ENCODE results near the gene SREBF1. TPM values are rescaled to one million over a fixed set of nuclear protein-coding genes. Genes with fewer than 3 reads are reported as not detected.

The SREBF1 gene
- total RNA-seq, 1 experiment from 2014 or later, result 230 TPM

DNA sequence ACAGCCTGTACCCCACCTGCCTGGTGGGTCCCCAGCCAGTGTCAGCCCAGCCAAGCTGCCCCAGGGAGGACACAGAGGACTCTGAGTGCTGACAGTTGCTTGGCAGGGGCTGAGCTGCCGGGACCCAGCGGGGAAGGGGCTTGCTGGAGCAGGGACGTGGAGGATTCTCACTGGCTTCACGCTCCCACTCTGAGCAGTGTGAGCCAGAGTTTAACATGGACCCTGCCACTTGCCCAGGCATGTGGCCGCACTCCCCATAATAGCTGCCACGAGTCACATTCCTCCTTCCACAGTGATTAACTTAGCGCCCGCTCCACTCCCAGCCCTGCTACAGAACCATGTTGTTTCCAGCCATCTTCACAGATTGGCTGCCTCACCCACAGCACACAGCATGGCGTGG is 31.2 kb downstream of the SREBF1 start:
- no TSS peak for BruUV-seq (replicated peaks)
- POLR2A ChIA-PET, result no interaction called here
- Histone ChIP-seq H3K4me3 (ENCODE audit: low read depth in 2 of 2, low read length in 2 of 2) (no peak overlapping the region), H3K27me3 (ENCODE audit: control insufficient read depth, insufficient read depth, low read length) (no peaks in the 10 kb centered on the region), H3K27ac (ENCODE audit: low read length) (no peak overlapping the region), H3K36me3 (ENCODE audit: control insufficient read depth, insufficient read depth, low read length) (no peaks in the 10 kb centered on the region; the same call in 1 of the 2 replicates), H3K4me1 (ENCODE audit: control insufficient read depth, insufficient read depth, low read length) (peaks cover 30% of the 10 kb centered on the region), H3K9me3 (ENCODE audit: control insufficient read depth, insufficient read depth, low read depth, low read length) (no peaks in the 10 kb centered on the region)
- intact Hi-C loops (cut with micrococcal nuclease; ENCODE audit: unreplicated experiment) (no loop called here), in situ Hi-C loops (cut with HindIII; ENCODE audit: low pct_unique_long_range_greater_than_20kb, low sequenced_read_pairs) (no loop called here)
- TF ChIP-seq, protein P1, sequence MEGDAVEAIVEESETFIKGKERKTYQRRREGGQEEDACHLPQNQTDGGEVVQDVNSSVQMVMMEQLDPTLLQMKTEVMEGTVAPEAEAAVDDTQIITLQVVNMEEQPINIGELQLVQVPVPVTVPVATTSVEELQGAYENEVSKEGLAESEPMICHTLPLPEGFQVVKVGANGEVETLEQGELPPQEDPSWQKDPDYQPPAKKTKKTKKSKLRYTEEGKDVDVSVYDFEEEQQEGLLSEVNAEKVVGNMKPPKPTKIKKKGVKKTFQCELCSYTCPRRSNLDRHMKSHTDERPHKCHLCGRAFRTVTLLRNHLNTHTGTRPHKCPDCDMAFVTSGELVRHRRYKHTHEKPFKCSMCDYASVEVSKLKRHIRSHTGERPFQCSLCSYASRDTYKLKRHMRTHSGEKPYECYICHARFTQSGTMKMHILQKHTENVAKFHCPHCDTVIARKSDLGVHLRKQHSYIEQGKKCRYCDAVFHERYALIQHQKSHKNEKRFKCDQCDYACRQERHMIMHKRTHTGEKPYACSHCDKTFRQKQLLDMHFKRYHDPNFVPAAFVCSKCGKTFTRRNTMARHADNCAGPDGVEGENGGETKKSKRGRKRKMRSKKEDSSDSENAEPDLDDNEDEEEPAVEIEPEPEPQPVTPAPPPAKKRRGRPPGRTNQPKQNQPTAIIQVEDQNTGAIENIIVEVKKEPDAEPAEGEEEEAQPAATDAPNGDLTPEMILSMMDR (IDR thresholded peaks at IDR 0.05), result no peak
- TF ChIP-seq POLR2AphosphoS5 (IDR thresholded peaks at IDR 0.05; ENCODE audit: low read depth, low read length) (no peak), TCF7L2 (IDR thresholded peaks at IDR 0.05; ENCODE audit: low read depth, low read length) (no peak), SIN3A (IDR thresholded peaks at IDR 0.05; ENCODE audit: borderline replicate concordance, insufficient read depth, low read depth, low read length) (no peak)
- TF ChIP-seq, protein P2, sequence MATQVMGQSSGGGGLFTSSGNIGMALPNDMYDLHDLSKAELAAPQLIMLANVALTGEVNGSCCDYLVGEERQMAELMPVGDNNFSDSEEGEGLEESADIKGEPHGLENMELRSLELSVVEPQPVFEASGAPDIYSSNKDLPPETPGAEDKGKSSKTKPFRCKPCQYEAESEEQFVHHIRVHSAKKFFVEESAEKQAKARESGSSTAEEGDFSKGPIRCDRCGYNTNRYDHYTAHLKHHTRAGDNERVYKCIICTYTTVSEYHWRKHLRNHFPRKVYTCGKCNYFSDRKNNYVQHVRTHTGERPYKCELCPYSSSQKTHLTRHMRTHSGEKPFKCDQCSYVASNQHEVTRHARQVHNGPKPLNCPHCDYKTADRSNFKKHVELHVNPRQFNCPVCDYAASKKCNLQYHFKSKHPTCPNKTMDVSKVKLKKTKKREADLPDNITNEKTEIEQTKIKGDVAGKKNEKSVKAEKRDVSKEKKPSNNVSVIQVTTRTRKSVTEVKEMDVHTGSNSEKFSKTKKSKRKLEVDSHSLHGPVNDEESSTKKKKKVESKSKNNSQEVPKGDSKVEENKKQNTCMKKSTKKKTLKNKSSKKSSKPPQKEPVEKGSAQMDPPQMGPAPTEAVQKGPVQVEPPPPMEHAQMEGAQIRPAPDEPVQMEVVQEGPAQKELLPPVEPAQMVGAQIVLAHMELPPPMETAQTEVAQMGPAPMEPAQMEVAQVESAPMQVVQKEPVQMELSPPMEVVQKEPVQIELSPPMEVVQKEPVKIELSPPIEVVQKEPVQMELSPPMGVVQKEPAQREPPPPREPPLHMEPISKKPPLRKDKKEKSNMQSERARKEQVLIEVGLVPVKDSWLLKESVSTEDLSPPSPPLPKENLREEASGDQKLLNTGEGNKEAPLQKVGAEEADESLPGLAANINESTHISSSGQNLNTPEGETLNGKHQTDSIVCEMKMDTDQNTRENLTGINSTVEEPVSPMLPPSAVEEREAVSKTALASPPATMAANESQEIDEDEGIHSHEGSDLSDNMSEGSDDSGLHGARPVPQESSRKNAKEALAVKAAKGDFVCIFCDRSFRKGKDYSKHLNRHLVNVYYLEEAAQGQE (IDR thresholded peaks at IDR 0.05; ENCODE audit: insufficient read depth in 1 of 2, low read depth in 2 of 2, low read length in 1 of 2), result no peak
- CTCF ChIA-PET, result no interaction called here
- DNase-seq (ENCODE audit: low read depth, low spot score) (no peak), ATAC-seq (no peak)

DNA sequence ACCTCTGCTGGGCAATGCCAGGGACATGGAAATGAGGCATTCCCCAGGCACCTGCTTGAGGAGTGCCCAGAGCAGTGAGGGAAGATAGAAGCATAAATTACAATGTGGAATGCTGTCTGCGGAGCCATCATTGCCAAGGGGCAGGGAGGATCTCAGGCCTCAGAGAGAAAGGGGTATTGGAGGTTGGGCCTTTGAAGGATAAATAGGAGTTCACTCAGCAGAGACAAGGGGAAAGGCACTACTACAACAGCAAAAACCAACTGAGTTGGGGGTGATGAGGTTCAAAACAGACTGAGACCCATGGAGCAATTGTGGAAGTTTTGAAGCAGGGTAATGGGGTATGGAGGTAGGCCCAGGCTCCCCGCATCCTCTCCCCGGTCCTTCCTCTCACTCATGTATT is 32.8 kb downstream of the SREBF1 start:
- no peaks in the 10 kb centered on the region for H3K9me3 ChIP-seq (ENCODE audit: control insufficient read depth, insufficient read depth, low read depth, low read length)
- POLR2A ChIA-PET, result no interaction called here
- H3K36me3 ChIP-seq (ENCODE audit: control insufficient read depth, insufficient read depth, low read length), result no peaks in the 10 kb centered on the region; the same call in 1 of the 2 replicates
- in situ Hi-C loops (cut with HindIII; ENCODE audit: low pct_unique_long_range_greater_than_20kb, low sequenced_read_pairs) (no loop called here), intact Hi-C loops (cut with micrococcal nuclease; ENCODE audit: unreplicated experiment) (no loop called here)
- TF ChIP-seq TCF7L2 (IDR thresholded peaks at IDR 0.05; ENCODE audit: low read depth, low read length), result no peak
- CTCF ChIA-PET, result no interaction called here
- no peak overlapping the region for H3K27ac ChIP-seq (ENCODE audit: low read length)
- no peaks in the 10 kb centered on the region for H3K27me3 ChIP-seq (ENCODE audit: control insufficient read depth, insufficient read depth, low read length)
- TSS peak; percentile 48 for BruUV-seq (replicated peaks)
- no peak for DNase-seq (ENCODE audit: low read depth, low spot score)
- no peak for ATAC-seq
- no peak overlapping the region for H3K4me3 ChIP-seq (ENCODE audit: low read depth in 2 of 2, low read length in 2 of 2)
- H3K4me1 ChIP-seq (ENCODE audit: control insufficient read depth, insufficient read depth, low read length), result peaks cover 23% of the 10 kb centered on the region

DNA sequence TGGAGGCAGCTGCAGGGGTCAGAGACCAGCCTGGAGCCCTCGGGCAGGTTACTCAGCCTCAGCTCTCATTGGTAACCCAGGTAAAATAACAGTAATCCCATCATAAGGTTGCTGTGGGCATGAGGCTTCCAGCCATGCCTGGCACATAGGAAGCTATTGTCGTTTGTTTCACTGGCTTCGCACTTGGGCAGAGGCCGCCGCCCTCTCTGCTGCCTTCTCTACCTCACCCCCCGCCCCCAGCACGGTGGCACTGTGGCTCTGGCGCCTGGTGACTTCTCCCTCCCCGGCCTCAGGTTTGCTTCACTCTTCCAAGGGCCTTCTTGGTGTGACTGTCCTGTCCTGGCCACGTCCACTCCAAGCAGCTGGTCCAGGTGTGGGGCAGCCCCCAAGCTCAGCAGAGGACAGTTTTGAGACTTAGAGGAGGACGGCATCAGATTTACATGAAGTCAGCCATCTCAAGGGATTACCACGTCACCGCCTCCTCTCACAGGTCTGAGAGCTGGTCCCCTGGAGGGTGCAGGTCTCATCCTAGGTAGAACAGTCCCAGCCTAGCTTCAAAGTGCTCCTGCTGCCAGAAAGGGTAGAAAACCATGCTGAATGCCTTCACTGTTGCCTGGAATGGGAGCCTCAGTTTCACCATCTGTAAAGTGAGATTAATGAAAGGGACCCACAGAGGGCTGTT is 34.8 kb downstream of the SREBF1 start:
- ChIA-PET CTCF (no interaction called here), POLR2A (no interaction called here)
- ATAC-seq, result no peak

More for the DNA sequence above, 34.8 kb downstream of the SREBF1 start:
- Histone ChIP-seq H3K9me3 (ENCODE audit: control insufficient read depth, insufficient read depth, low read depth, low read length) (no peaks in the 10 kb centered on the region), H3K4me1 (ENCODE audit: control insufficient read depth, insufficient read depth, low read length) (peaks cover 11% of the 10 kb centered on the region), H3K4me3 (ENCODE audit: low read depth in 2 of 2, low read length in 2 of 2) (no peak overlapping the region), H3K27me3 (ENCODE audit: control insufficient read depth, insufficient read depth, low read length) (no peaks in the 10 kb centered on the region), H3K36me3 (ENCODE audit: control insufficient read depth, insufficient read depth, low read length) (no peaks in the 10 kb centered on the region; the same call in 1 of the 2 replicates), H3K27ac (ENCODE audit: low read length) (no peak overlapping the region)
- TF ChIP-seq, protein P1 (IDR thresholded peaks at IDR 0.05), result no peak
- no peak for TF ChIP-seq SIN3A (IDR thresholded peaks at IDR 0.05; ENCODE audit: borderline replicate concordance, insufficient read depth, low read depth, low read length)
- TF ChIP-seq POLR2AphosphoS5 (IDR thresholded peaks at IDR 0.05; ENCODE audit: low read depth, low read length), result no peak
- no peak for TF ChIP-seq TCF7L2 (IDR thresholded peaks at IDR 0.05; ENCODE audit: low read depth, low read length)
- TF ChIP-seq, protein P2 (IDR thresholded peaks at IDR 0.05; ENCODE audit: insufficient read depth in 1 of 2, low read depth in 2 of 2, low read length in 1 of 2), result no peak
- intact Hi-C loops (cut with micrococcal nuclease; ENCODE audit: unreplicated experiment) (no loop called here), in situ Hi-C loops (cut with HindIII; ENCODE audit: low pct_unique_long_range_greater_than_20kb, low sequenced_read_pairs) (no loop called here)
- no TSS peak for BruUV-seq (replicated peaks)
- DNase-seq (ENCODE audit: low read depth, low spot score), result no peak
